PC-9 (cell line): ENCODE measurements around the gene PRKCA. TPM values are rescaled to one million over a fixed set of nuclear protein-coding genes. Genes with fewer than 3 reads are reported as not detected.

ENCODE experiments used
- BruUV-seq: library from RNA; stranded (reverse); fragments of 400-500 nt; replicated peaks from 2 replicates; lab custom pipeline; 2021; lab: Mats Ljungman, UMichigan
- CTCF ChIA-PET: fragments of 300-600 bp; sonication (Branson Sonifier 250); formaldehyde crosslinking; loops from one replicate; lab custom pipeline; 2022; ENCODE audit warnings: antibody characterized with exemption; lab: Charles Lee
- POLR2A ChIA-PET: fragments of 300-600 bp; sonication (Branson Sonifier 250); formaldehyde crosslinking; loops from one replicate; lab custom pipeline; 2022; ENCODE audit warnings: antibody characterized with exemption; ENCODE audit not compliant: unreplicated experiment; lab: Charles Lee
- DNase-seq, 2 experiments: peaks; one replicate each; pipeline versions ENCODE4 v3.0.0 to v3.0.0-alpha.2; 2015 to 2022; ENCODE audit warnings: mixed read lengths in 1 of 2
- H2AFZ ChIP-seq: fragments of 200-600 bp; sonication (generic); 2 replicates; pipeline ENCODE4 v1.8.1; 2017; ENCODE audit warnings: antibody characterized with exemption
- H3F3A ChIP-seq: fragments of 200-600 bp; sonication (generic); 2 replicates; pipeline ENCODE4 v1.8.1; 2017; ENCODE audit warnings: antibody characterized with exemption, mild to moderate bottlenecking, low read depth; ENCODE audit not compliant: insufficient read depth
- H3K27ac ChIP-seq: fragments of 200-600 bp; sonication (generic); 2 replicates; pipeline ENCODE4 v1.6.1; 2016; ENCODE audit warnings: mixed run types
- H3K27me3 ChIP-seq: fragments of 200-600 bp; sonication (generic); 2 replicates; pipeline ENCODE4 v1.6.1; 2016; ENCODE audit warnings: low read depth, mixed run types; ENCODE audit not compliant: insufficient read depth
- H3K36me3 ChIP-seq: fragments of 200-600 bp; sonication (generic); 2 replicates; pipeline ENCODE4 v1.6.1; 2016; ENCODE audit warnings: low read depth, mixed run types
- H3K4me1 ChIP-seq: fragments of 200-600 bp; sonication (generic); replicated peaks from 2 replicates; pipeline ENCODE4 v1.6.1; 2016; ENCODE audit warnings: mixed run types; ENCODE audit not compliant: insufficient read depth
- H3K4me2 ChIP-seq: fragments of 200-600 bp; sonication (generic); 2 replicates; pipeline ENCODE4 v1.6.1; 2017; ENCODE audit warnings: mixed run types
- H3K4me3 ChIP-seq: fragments of 200-600 bp; sonication (generic); 2 replicates; pipeline ENCODE4 v1.6.1; 2016; ENCODE audit warnings: mixed run types
- H3K79me2 ChIP-seq: fragments of 200-600 bp; sonication (generic); 2 replicates; pipeline ENCODE4 v1.6.1; 2017; ENCODE audit warnings: low read depth, mixed run types
- H3K9me2 ChIP-seq: fragments of 200-600 bp; sonication (generic); 2 replicates; pipeline ENCODE4 v1.8.1; 2017; ENCODE audit warnings: mild to moderate bottlenecking; ENCODE audit not compliant: insufficient read depth
- H3K9me3 ChIP-seq: fragments of 200-600 bp; sonication (generic); 2 replicates; pipeline ENCODE4 v1.8.1; 2016; ENCODE audit warnings: low read depth; ENCODE audit not compliant: insufficient read depth
- H4K20me1 ChIP-seq: fragments of 200-600 bp; sonication (generic); 2 replicates; pipeline ENCODE4 v1.8.1; 2017; ENCODE audit not compliant: insufficient read depth
- EZH2 ChIP-seq: fragments of 200-600 bp; sonication (generic); IDR thresholded peaks from 2 replicates; pipeline ENCODE4 v1.8.0; 2017; ENCODE audit warnings: antibody characterized with exemption, low read depth
- intact Hi-C: fragments of 100-400 bp; cut with micrococcal nuclease; formaldehyde crosslinking; loops from one replicate; pipeline ENCODE4 v1.10.0; 2022; ENCODE audit not compliant: unreplicated experiment
- total RNA-seq: library from RNA; stranded (reverse); gene quantifications from 2 replicates; pipeline ENCODE4 v1.2.3, GENCODE V29; 2021
- TF ChIP-seq, protein P1 (sequence below): fragments of 200-600 bp; sonication (generic); conservative IDR thresholded peaks from 2 replicates; pipeline ENCODE4 v1.6.1; 2017; ENCODE audit warnings: mixed run types, antibody characterized with exemption, mild to moderate bottlenecking, moderate library complexity

PRKCA gene
- total RNA-seq, 1 experiment from 2014 or later, result 23.1 TPM

DNA sequence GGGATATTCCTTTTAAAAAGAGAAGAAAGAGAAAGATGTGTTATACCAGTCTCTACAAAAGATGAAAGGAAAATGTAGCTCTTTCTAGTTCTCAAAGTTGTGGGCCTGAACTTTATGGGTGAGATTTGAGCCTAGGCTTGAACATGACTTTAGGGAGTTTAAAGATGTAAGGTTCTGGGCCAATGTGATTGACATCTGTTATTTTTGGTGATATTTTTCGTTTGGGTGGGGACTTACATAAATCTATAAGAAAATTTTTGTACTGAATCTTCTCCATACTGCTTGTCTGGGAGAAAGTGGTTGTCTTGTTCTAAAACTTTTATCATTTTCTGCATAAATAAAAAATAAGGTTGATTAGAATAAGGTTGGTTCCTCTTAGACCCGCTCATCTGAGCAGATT is 4.8 kb downstream of the PRKCA start:
- CTCF ChIA-PET, result no interaction called here
- intact Hi-C loops, result loop anchor here (10.0 kb wide), 1 partner anchor 258 kb away; no protein-coding TSS in a partner anchor
- no peak overlapping the region for H3K27ac ChIP-seq
- no peak overlapping the region for H3K4me3 ChIP-seq
- POLR2A ChIA-PET, result no interaction called here
- H3F3A ChIP-seq, result peaks cover 15% of the 10 kb centered on the region; the same call in 1 of the 2 replicates
- H3K36me3 ChIP-seq, result peaks cover 13% of the 10 kb centered on the region
- no peaks in the 10 kb centered on the region for H3K27me3 ChIP-seq
- H3K4me1 ChIP-seq, result peaks cover 20% of the 10 kb centered on the region
- H4K20me1 ChIP-seq, result no peaks in the 10 kb centered on the region
- no peak for DNase-seq
- H3K9me3 ChIP-seq, result no peaks in the 10 kb centered on the region
- no TSS peak for BruUV-seq
- peaks cover 77% of the 10 kb centered on the region for H3K79me2 ChIP-seq
- TF ChIP-seq, protein P1, sequence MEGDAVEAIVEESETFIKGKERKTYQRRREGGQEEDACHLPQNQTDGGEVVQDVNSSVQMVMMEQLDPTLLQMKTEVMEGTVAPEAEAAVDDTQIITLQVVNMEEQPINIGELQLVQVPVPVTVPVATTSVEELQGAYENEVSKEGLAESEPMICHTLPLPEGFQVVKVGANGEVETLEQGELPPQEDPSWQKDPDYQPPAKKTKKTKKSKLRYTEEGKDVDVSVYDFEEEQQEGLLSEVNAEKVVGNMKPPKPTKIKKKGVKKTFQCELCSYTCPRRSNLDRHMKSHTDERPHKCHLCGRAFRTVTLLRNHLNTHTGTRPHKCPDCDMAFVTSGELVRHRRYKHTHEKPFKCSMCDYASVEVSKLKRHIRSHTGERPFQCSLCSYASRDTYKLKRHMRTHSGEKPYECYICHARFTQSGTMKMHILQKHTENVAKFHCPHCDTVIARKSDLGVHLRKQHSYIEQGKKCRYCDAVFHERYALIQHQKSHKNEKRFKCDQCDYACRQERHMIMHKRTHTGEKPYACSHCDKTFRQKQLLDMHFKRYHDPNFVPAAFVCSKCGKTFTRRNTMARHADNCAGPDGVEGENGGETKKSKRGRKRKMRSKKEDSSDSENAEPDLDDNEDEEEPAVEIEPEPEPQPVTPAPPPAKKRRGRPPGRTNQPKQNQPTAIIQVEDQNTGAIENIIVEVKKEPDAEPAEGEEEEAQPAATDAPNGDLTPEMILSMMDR, result no peak
- TF ChIP-seq EZH2, result no peak
- H3K9me2 ChIP-seq, result no peaks in the 10 kb centered on the region
- no peak overlapping the region for H3K4me2 ChIP-seq
- H2AFZ ChIP-seq, result no peak overlapping the region

DNA sequence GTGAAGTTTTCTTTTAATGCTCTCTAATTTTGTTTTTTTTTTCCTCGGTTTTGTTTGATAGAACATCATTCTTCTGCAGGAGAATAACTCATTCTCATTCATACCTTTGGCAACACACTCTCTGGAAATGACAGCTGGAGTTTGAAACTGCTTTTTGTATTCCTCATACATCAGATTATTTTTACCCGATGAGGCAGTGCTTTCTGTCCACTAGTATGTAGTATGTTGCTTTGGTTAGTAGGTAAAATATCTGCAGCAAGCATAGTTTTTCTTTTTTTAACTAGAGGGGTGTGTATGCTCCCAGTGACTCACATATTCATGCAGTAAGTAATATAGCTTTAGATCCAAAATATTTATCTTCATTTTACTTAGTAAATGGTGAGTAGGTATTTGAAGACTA is 6.4 kb downstream of the PRKCA start:
- DNase-seq, result no peak
- Histone ChIP-seq H3K27ac (no peak overlapping the region), H3K27me3 (no peaks in the 10 kb centered on the region), H3K36me3 (peaks cover 13% of the 10 kb centered on the region), H3K9me3 (no peaks in the 10 kb centered on the region), H4K20me1 (no peaks in the 10 kb centered on the region), H3F3A (peaks cover 20% of the 10 kb centered on the region; the same call in 1 of the 2 replicates), H3K9me2 (no peaks in the 10 kb centered on the region), H3K4me1 (peaks cover 18% of the 10 kb centered on the region), H2AFZ (no peak overlapping the region), H3K79me2 (peaks cover 75% of the 10 kb centered on the region), H3K4me2 (no peak overlapping the region), H3K4me3 (no peak overlapping the region)
- no TSS peak for BruUV-seq
- TF ChIP-seq, protein P1, result no peak
- no peak for TF ChIP-seq EZH2
- POLR2A ChIA-PET, result no interaction called here
- CTCF ChIA-PET, result no interaction called here
- intact Hi-C loops, result loop anchor here (10.0 kb wide), 1 partner anchor 256 kb away; no protein-coding TSS in a partner anchor

DNA sequence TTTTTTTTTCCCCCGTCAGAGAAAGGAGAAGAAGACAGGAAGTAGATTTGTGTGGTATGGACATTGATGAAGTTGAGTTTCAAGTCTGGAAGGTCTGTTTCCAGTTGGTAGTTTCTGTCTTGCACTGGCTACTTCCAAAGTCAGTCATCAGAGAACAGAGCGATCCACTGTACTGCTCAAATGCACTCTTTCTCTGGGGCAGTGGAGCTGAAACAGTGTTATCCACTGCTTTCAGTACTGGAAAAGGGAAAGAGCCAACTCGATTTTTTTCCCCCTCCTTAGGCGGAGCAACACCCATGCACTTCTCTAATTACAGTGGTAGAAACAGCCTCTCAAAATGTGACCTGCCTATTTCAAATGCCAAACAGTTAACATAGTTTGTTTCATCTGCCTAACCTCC is 7.4 kb downstream of the PRKCA start:
- TF ChIP-seq, protein P1, result no peak
- no peak for TF ChIP-seq EZH2
- ChIA-PET CTCF (no interaction called here), POLR2A (no interaction called here)
- BruUV-seq, result no TSS peak
- H3K4me2 ChIP-seq, result no peak overlapping the region
- peaks cover 13% of the 10 kb centered on the region for H3K36me3 ChIP-seq
- H3K4me1 ChIP-seq, result peaks cover 16% of the 10 kb centered on the region
- no peak overlapping the region for H2AFZ ChIP-seq
- no peak overlapping the region for H3K4me3 ChIP-seq
- H3K79me2 ChIP-seq, result peaks cover 68% of the 10 kb centered on the region
- no peaks in the 10 kb centered on the region for H3K27me3 ChIP-seq
- no peak for DNase-seq
- peaks cover 12% of the 10 kb centered on the region; the same call in 1 of the 2 replicates for H3F3A ChIP-seq
- no peak overlapping the region for H3K27ac ChIP-seq
- no peaks in the 10 kb centered on the region for H3K9me2 ChIP-seq
- intact Hi-C loops, result loop anchor here (10.0 kb wide), 1 partner anchor 255 kb away; no protein-coding TSS in a partner anchor
- H4K20me1 ChIP-seq, result no peaks in the 10 kb centered on the region
- no peaks in the 10 kb centered on the region for H3K9me3 ChIP-seq
